Liver (tissue), 9 donors: ENCODE results near the gene FLNB. TPM values are rescaled to one million over a fixed set of nuclear protein-coding genes. Genes with fewer than 3 reads are reported as not detected.

Experiments used
- DNase-seq: peaks from one replicate; pipeline ENCODE4 v3.0.0-alpha.2; 2017; ENCODE audit warnings: low spot score
- H3K27ac ChIP-seq, 2 donors: one replicate each; pipeline ENCODE4 v1.7.0; 2013; ENCODE audit warnings: inconsistent platforms in 2 of 2, low read length in 2 of 2, control low read depth in 1 of 2, low read depth in 1 of 2, mild to moderate bottlenecking in 1 of 2
- H3K27me3 ChIP-seq, 4 donors: one replicate each; pipeline versions ENCODE4 v1.6.1 to v1.7.0; 2013; ENCODE audit warnings: low read length in 3 of 4, inconsistent platforms in 1 of 4, mild to moderate bottlenecking in 1 of 4, moderate library complexity in 1 of 4; ENCODE audit not compliant: control insufficient read depth in 4 of 4, insufficient read depth in 4 of 4
- H3K36me3 ChIP-seq, 4 donors: one replicate each; pipeline versions ENCODE4 v1.6.1 to v1.7.0; 2013; ENCODE audit warnings: low read length in 3 of 4, mild to moderate bottlenecking in 3 of 4, low read depth in 1 of 4, moderate library complexity in 1 of 4; ENCODE audit not compliant: control insufficient read depth in 4 of 4, insufficient read depth in 3 of 4
- H3K4me1 ChIP-seq, 4 donors: one replicate each; pipeline versions ENCODE4 v1.6.1 to v1.7.0; 2013; ENCODE audit warnings: low read length in 3 of 4, mild to moderate bottlenecking in 3 of 4, moderate library complexity in 1 of 4; ENCODE audit not compliant: control insufficient read depth in 4 of 4, insufficient read depth in 4 of 4
- H3K4me3 ChIP-seq, 3 donors: one replicate each; pipeline versions ENCODE4 v1.6.1 to v1.7.0; 2013; ENCODE audit warnings: low read length in 3 of 3, control low read depth in 1 of 3, low read depth in 1 of 3, mild to moderate bottlenecking in 1 of 3
- H3K9ac ChIP-seq, 2 donors: one replicate each; pipeline ENCODE4 v1.7.0; 2013; ENCODE audit warnings: low read length in 2 of 2, mild to moderate bottlenecking in 2 of 2, moderate library complexity in 2 of 2, control low read depth in 1 of 2, low read depth in 1 of 2
- H3K9me3 ChIP-seq, 4 donors: one replicate each; pipeline versions ENCODE4 v1.6.1 to v1.7.0; 2013; ENCODE audit warnings: low read length in 3 of 4; ENCODE audit not compliant: control insufficient read depth in 4 of 4
- CTCF ChIP-seq: fragments of 150-350 bp; IDR thresholded peaks from 2 replicates; pipeline ENCODE4 v1.5.1; 2017; ENCODE audit warnings: improper control_type of control experiment, low read depth, low read length; ENCODE audit not compliant: missing input control
- EGR1 ChIP-seq, 2 donors: IDR thresholded peaks; 2 replicates each; pipeline ENCODE4 v1.6.1; 2016 to 2018; ENCODE audit warnings: antibody characterized with exemption in 2 of 2, low read depth in 2 of 2
- FOXA1 ChIP-seq: IDR thresholded peaks from 2 replicates; pipeline ENCODE4 v1.6.1; 2016; ENCODE audit warnings: antibody characterized with exemption
- FOXA2 ChIP-seq: IDR thresholded peaks from 2 replicates; pipeline ENCODE4 v1.6.1; 2016; ENCODE audit warnings: antibody characterized with exemption
- GABPA ChIP-seq, 2 donors: IDR thresholded peaks in 1 of 2; conservative IDR thresholded peaks in 1 of 2; 2 replicates each; pipeline ENCODE4 v1.6.1; 2016; ENCODE audit warnings: antibody characterized with exemption in 2 of 2, mild to moderate bottlenecking in 1 of 2, moderate library complexity in 1 of 2
- HNF4A ChIP-seq, 2 donors: conservative IDR thresholded peaks; 2 replicates each; pipeline ENCODE4 v1.6.1; 2016; ENCODE audit warnings: antibody characterized with exemption in 2 of 2, mild to moderate bottlenecking in 2 of 2
- HNF4G ChIP-seq: IDR thresholded peaks from 2 replicates; pipeline ENCODE4 v1.6.1; 2016; ENCODE audit warnings: antibody characterized with exemption
- JUND ChIP-seq, 2 donors: IDR thresholded peaks; 2 replicates each; pipeline ENCODE4 v1.6.1; 2016; ENCODE audit warnings: antibody characterized with exemption in 2 of 2
- NR2F2 ChIP-seq: IDR thresholded peaks from 2 replicates; pipeline ENCODE4 v1.6.1; 2016; ENCODE audit warnings: antibody characterized with exemption
- RAD21 ChIP-seq, 2 donors: IDR thresholded peaks; 2 replicates each; pipeline ENCODE4 v1.6.1; 2016; ENCODE audit warnings: antibody characterized with exemption in 2 of 2, mild to moderate bottlenecking in 2 of 2
- RXRA ChIP-seq, 2 donors: IDR thresholded peaks; 2 replicates each; pipeline ENCODE4 v1.6.1; 2017 to 2018; ENCODE audit warnings: antibody characterized with exemption in 2 of 2, mild to moderate bottlenecking in 1 of 2
- SP1 ChIP-seq: IDR thresholded peaks from 2 replicates; pipeline ENCODE4 v1.6.1; 2018; ENCODE audit warnings: antibody characterized with exemption, mild to moderate bottlenecking
- TAF1 ChIP-seq: conservative IDR thresholded peaks from 2 replicates; pipeline ENCODE4 v1.6.1; 2016; ENCODE audit warnings: antibody characterized with exemption, mild to moderate bottlenecking
- YY1 ChIP-seq: IDR thresholded peaks from 2 replicates; pipeline ENCODE4 v1.6.1; 2016; ENCODE audit warnings: antibody characterized with exemption, mild to moderate bottlenecking
- WGBS: extraction: QIAGEN DNeasy Blood & Tissue Kit; methylation state at CpG from one replicate; pipeline ENCODE4 v1.1.7; 2013; 5-methylcytosine and 5-hydroxymethylcytosine counted together
- polyA plus RNA-seq, 2 donors: library from polyadenylated mRNA; stranded (reverse) in 1 of 2; unstranded in 1 of 2; fragments of 200-250 nt in 1 of 2; fragments of >200 nt in 1 of 2; fragmentation: Nextera tagmentation in 1 of 2; extraction: Ambion mirVana in 1 of 2; gene quantifications; one replicate each; pipeline versions ENCODE4 v1.2.1 to v1.2.3, GENCODE V29; 2013 to 2015
- total RNA-seq, 2 donors: library from RNA; depleted of rRNA; stranded (reverse); fragments of >200 nt; gene quantifications; one replicate each; pipeline ENCODE4 v1.2.3, GENCODE V29; 2014
- TF ChIP-seq, protein P1 (sequence below): IDR thresholded peaks from 2 replicates; pipeline ENCODE4 v1.6.1; 2016; ENCODE audit warnings: antibody characterized with exemption, mild to moderate bottlenecking
- TF ChIP-seq, protein P2 (sequence below): IDR thresholded peaks from 2 replicates; pipeline ENCODE4 v1.6.1; 2016; ENCODE audit warnings: antibody characterized with exemption
- TF ChIP-seq, protein P3 (sequence below): IDR thresholded peaks from 2 replicates; pipeline ENCODE4 v1.6.1; 2016; ENCODE audit warnings: antibody characterized with exemption
- TF ChIP-seq, protein P4 (sequence below): IDR thresholded peaks from 2 replicates; pipeline ENCODE4 v1.6.1; 2016; ENCODE audit warnings: antibody characterized with exemption
- donor health status: healthy.
- donor health status: healthy.
- donor health status: healthy.
- donor health status: healthy.
- donor health status: healthy.

FLNB gene
- total and polyA plus RNA-seq, 4 donors, result 22.9 to 124 (median 44.3) TPM

- 82% methylated on average over 11 of the region's 11 CpGs for WGBS
- H3K27ac ChIP-seq, result peak overlapping the region; percentile 64 to 74
Measured at GRCh38 chr3:58161435-58162398, 153.5 kb downstream of the FLNB start.

More at GRCh38 chr3:58161435-58162398, 153.5 kb downstream of the FLNB start:
- TF ChIP-seq EGR1 (IDR thresholded peaks at IDR 0.05; ENCODE audit: low read depth in 2 of 2), result no peak
- no peak for TF ChIP-seq JUND (IDR thresholded peaks at IDR 0.05)
- TF ChIP-seq CTCF, result no peak
- TF ChIP-seq YY1, result no peak
- TF ChIP-seq FOXA1, result no peak
- TF ChIP-seq GABPA (IDR thresholded peaks at IDR 0.05 in 1 of 2, conservative IDR thresholded peaks at IDR 0.05 in 1 of 2), result peak in 1 of 2 donors; percentile 13
- TF ChIP-seq, protein P1, sequence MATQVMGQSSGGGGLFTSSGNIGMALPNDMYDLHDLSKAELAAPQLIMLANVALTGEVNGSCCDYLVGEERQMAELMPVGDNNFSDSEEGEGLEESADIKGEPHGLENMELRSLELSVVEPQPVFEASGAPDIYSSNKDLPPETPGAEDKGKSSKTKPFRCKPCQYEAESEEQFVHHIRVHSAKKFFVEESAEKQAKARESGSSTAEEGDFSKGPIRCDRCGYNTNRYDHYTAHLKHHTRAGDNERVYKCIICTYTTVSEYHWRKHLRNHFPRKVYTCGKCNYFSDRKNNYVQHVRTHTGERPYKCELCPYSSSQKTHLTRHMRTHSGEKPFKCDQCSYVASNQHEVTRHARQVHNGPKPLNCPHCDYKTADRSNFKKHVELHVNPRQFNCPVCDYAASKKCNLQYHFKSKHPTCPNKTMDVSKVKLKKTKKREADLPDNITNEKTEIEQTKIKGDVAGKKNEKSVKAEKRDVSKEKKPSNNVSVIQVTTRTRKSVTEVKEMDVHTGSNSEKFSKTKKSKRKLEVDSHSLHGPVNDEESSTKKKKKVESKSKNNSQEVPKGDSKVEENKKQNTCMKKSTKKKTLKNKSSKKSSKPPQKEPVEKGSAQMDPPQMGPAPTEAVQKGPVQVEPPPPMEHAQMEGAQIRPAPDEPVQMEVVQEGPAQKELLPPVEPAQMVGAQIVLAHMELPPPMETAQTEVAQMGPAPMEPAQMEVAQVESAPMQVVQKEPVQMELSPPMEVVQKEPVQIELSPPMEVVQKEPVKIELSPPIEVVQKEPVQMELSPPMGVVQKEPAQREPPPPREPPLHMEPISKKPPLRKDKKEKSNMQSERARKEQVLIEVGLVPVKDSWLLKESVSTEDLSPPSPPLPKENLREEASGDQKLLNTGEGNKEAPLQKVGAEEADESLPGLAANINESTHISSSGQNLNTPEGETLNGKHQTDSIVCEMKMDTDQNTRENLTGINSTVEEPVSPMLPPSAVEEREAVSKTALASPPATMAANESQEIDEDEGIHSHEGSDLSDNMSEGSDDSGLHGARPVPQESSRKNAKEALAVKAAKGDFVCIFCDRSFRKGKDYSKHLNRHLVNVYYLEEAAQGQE, result no peak
- TF ChIP-seq, protein P2, sequence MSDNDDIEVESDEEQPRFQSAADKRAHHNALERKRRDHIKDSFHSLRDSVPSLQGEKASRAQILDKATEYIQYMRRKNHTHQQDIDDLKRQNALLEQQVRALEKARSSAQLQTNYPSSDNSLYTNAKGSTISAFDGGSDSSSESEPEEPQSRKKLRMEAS, result peak; percentile 81
- TF ChIP-seq FOXA2, result no peak
- TF ChIP-seq, protein P3, sequence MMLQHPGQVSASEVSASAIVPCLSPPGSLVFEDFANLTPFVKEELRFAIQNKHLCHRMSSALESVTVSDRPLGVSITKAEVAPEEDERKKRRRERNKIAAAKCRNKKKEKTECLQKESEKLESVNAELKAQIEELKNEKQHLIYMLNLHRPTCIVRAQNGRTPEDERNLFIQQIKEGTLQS, result peak; percentile 5
- no peak for TF ChIP-seq RAD21 (IDR thresholded peaks at IDR 0.05)
- TF ChIP-seq HNF4G, result no peak
- TF ChIP-seq RXRA (IDR thresholded peaks at IDR 0.05), result peak in 1 of 2 donors; percentile 26
- no peak for TF ChIP-seq HNF4A (conservative IDR thresholded peaks at IDR 0.05)
- no peak for TF ChIP-seq NR2F2
- TF ChIP-seq SP1, result no peak
- TF ChIP-seq, protein P4, sequence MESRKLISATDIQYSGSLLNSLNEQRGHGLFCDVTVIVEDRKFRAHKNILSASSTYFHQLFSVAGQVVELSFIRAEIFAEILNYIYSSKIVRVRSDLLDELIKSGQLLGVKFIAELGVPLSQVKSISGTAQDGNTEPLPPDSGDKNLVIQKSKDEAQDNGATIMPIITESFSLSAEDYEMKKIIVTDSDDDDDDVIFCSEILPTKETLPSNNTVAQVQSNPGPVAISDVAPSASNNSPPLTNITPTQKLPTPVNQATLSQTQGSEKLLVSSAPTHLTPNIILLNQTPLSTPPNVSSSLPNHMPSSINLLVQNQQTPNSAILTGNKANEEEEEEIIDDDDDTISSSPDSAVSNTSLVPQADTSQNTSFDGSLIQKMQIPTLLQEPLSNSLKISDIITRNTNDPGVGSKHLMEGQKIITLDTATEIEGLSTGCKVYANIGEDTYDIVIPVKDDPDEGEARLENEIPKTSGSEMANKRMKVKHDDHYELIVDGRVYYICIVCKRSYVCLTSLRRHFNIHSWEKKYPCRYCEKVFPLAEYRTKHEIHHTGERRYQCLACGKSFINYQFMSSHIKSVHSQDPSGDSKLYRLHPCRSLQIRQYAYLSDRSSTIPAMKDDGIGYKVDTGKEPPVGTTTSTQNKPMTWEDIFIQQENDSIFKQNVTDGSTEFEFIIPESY, result no peak
- TF ChIP-seq TAF1, result no peak
- H3K4me3 ChIP-seq, result no peak overlapping the region
- H3K27me3 ChIP-seq, result no peaks in the 10 kb centered on the region
- H3K9me3 ChIP-seq, result no peaks in the 10 kb centered on the region
- no peak overlapping the region for H3K9ac ChIP-seq
- no peak for DNase-seq
- peaks cover 4 to 31% (median 25%) of the 10 kb centered on the region in 4 donors for H3K36me3 ChIP-seq
- H3K4me1 ChIP-seq, result peaks cover 9 to 42% (median 32%) of the 10 kb centered on the region in 4 donors
